ENCODE measurements around the gene DOCK1. TPM values are rescaled to one million over a fixed set of nuclear protein-coding genes. Genes with fewer than 3 reads are reported as not detected.

The DOCK1 gene
- total RNA-seq, 1 donor from 2014 or later, result 72.6 TPM

DNA sequence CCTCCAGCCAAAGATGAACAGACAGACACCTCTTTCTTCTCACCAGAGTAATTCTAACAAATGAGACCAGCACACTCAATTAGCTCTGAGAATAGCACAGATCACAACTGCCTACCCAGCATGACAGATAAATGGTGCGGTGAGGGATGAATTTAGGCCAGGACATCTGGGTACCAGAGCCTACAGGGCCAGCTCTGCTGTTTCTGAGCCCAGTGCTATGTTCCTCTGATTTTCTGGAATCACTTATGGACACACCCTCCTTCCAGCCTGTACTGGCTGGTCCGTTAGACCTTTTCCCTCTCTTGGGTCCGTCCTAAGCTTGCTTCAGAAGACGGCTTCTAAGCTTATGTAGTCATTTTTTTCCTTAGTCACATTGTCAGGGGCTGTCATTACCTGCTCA is 217.6 kb downstream of the DOCK1 start:
- DNase-seq (ENCODE audit: low spot score), result no peak
- Mint-ChIP-seq H3K27me3 (ENCODE audit: insufficient read depth, low read depth) (no peaks in the 10 kb centered on the region), H3K9me3 (no peaks in the 10 kb centered on the region), H3K4me3 (no peak overlapping the region), H3K4me1 (no peaks in the 10 kb centered on the region), H3K27ac (no peak overlapping the region), H3K36me3 (peaks cover 4% of the 10 kb centered on the region)
- H3K4me3 ChIP-seq, result no peak overlapping the region
- H3K27me3 ChIP-seq, result no peaks in the 10 kb centered on the region
- no peaks in the 10 kb centered on the region for H3K4me1 ChIP-seq
- H3K4me2 ChIP-seq, result no peak overlapping the region
- no peaks in the 10 kb centered on the region for H3F3A ChIP-seq (ENCODE audit: low read depth)
- H4K20me1 ChIP-seq (ENCODE audit: low read depth), result peaks cover 27% of the 10 kb centered on the region
- TF ChIP-seq CTCF (IDR thresholded peaks at IDR 0.05), result no peak
- no peak for TF ChIP-seq EZH2phosphoT487 (IDR thresholded peaks at IDR 0.05)
- no peak for TF ChIP-seq EZH2 (IDR thresholded peaks at IDR 0.05)
- H3K79me2 ChIP-seq (ENCODE audit: low read depth), result no peaks in the 10 kb centered on the region
- no peaks in the 10 kb centered on the region for H3K36me3 ChIP-seq
- H3K9me3 ChIP-seq (ENCODE audit: low read depth), result no peaks in the 10 kb centered on the region
- no peak overlapping the region for H3K27ac ChIP-seq
- no peak overlapping the region for H3K9ac ChIP-seq
- H2AFZ ChIP-seq (replicated peaks), result no peak overlapping the region

DNA sequence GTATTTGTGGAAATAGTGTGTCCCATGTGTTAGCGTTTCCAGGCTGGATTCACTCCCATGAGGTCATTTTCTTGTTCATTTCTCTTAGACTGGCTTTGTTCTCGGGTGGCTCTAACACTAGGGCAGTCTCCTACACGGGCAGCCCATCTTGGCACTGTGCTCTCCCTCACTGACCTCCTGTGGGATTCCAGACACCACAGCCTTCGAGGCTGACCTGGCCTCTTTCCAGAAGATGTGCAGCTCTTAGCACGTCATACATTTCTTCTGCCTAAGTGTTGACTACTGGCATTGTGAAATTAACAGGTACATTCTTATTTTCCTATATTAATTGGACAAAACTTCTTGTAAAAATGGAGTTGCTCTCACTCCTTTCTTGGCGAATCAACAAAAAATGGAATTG is 218.4 kb downstream of the DOCK1 start:
- H3K79me2 ChIP-seq (ENCODE audit: low read depth), result no peaks in the 10 kb centered on the region
- no peak overlapping the region for H3K4me2 ChIP-seq
- peaks cover 8% of the 10 kb centered on the region for H3K36me3 Mint-ChIP-seq
- no peaks in the 10 kb centered on the region for H3K9me3 ChIP-seq (ENCODE audit: low read depth)
- H4K20me1 ChIP-seq (ENCODE audit: low read depth), result peaks cover 20% of the 10 kb centered on the region
- no peaks in the 10 kb centered on the region for H3K27me3 ChIP-seq
- no peak for TF ChIP-seq EZH2 (IDR thresholded peaks at IDR 0.05)
- no peak for TF ChIP-seq EZH2phosphoT487 (IDR thresholded peaks at IDR 0.05)
- no peaks in the 10 kb centered on the region for H3F3A ChIP-seq (ENCODE audit: low read depth)
- no peak overlapping the region for H3K4me3 ChIP-seq
- H3K27ac Mint-ChIP-seq, result no peak overlapping the region
- H3K4me1 Mint-ChIP-seq, result no peaks in the 10 kb centered on the region
- H3K9me3 Mint-ChIP-seq, result no peaks in the 10 kb centered on the region
- no peaks in the 10 kb centered on the region for H3K27me3 Mint-ChIP-seq (ENCODE audit: insufficient read depth, low read depth)
- no peak overlapping the region for H3K9ac ChIP-seq
- no peak for DNase-seq (ENCODE audit: low spot score)
- no peaks in the 10 kb centered on the region for H3K4me1 ChIP-seq
- H3K36me3 ChIP-seq, result no peaks in the 10 kb centered on the region
- H2AFZ ChIP-seq (replicated peaks), result no peak overlapping the region
- no peak overlapping the region for H3K27ac ChIP-seq
- H3K4me3 Mint-ChIP-seq, result no peak overlapping the region

GRCh38 chr10:127125331-127125730 is 220.1 kb downstream of the DOCK1 start:
- Histone ChIP-seq H3K79me2 (ENCODE audit: low read depth) (no peaks in the 10 kb centered on the region), H3K27ac (no peak overlapping the region), H2AFZ (replicated peaks) (no peak overlapping the region), H3K27me3 (no peaks in the 10 kb centered on the region), H3K4me3 (no peak overlapping the region), H3K9ac (no peak overlapping the region), H4K20me1 (ENCODE audit: low read depth) (peaks cover 14% of the 10 kb centered on the region), H3F3A (ENCODE audit: low read depth) (no peaks in the 10 kb centered on the region), H3K4me2 (no peak overlapping the region), H3K9me3 (ENCODE audit: low read depth) (no peaks in the 10 kb centered on the region), H3K36me3 (no peaks in the 10 kb centered on the region), H3K4me1 (no peaks in the 10 kb centered on the region)
- H3K4me3 Mint-ChIP-seq, result no peak overlapping the region
- no peak for TF ChIP-seq EZH2phosphoT487 (IDR thresholded peaks at IDR 0.05)
- H3K27ac Mint-ChIP-seq, result no peak overlapping the region
- H3K27me3 Mint-ChIP-seq (ENCODE audit: insufficient read depth, low read depth), result no peaks in the 10 kb centered on the region
- no peaks in the 10 kb centered on the region for H3K4me1 Mint-ChIP-seq
- no peak for DNase-seq (ENCODE audit: low spot score)
- H3K36me3 Mint-ChIP-seq, result peaks cover 15% of the 10 kb centered on the region
- H3K9me3 Mint-ChIP-seq, result no peaks in the 10 kb centered on the region

GRCh38 chr10:127127822-127128221 is 222.6 kb downstream of the DOCK1 start:
- no peak overlapping the region for H3K27ac ChIP-seq
- DNase-seq (ENCODE audit: low spot score), result no peak
- H3K4me2 ChIP-seq, result no peak overlapping the region
- no peaks in the 10 kb centered on the region for H4K20me1 ChIP-seq (ENCODE audit: low read depth)
- no peaks in the 10 kb centered on the region for H3K36me3 ChIP-seq
- Mint-ChIP-seq H3K27me3 (ENCODE audit: insufficient read depth, low read depth) (peaks cover 2% of the 10 kb centered on the region), H3K4me3 (no peak overlapping the region), H3K9me3 (no peaks in the 10 kb centered on the region), H3K36me3 (peaks cover 16% of the 10 kb centered on the region), H3K4me1 (no peaks in the 10 kb centered on the region), H3K27ac (no peak overlapping the region)
- no peak overlapping the region for H2AFZ ChIP-seq (replicated peaks)
- H3K9me3 ChIP-seq (ENCODE audit: low read depth), result no peaks in the 10 kb centered on the region
- H3K9ac ChIP-seq, result no peak overlapping the region
- no peaks in the 10 kb centered on the region for H3F3A ChIP-seq (ENCODE audit: low read depth)
- H3K27me3 ChIP-seq, result no peaks in the 10 kb centered on the region
- no peaks in the 10 kb centered on the region for H3K79me2 ChIP-seq (ENCODE audit: low read depth)
- TF ChIP-seq EZH2phosphoT487 (IDR thresholded peaks at IDR 0.05) (no peak), CTCF (IDR thresholded peaks at IDR 0.05) (no peak), EZH2 (IDR thresholded peaks at IDR 0.05) (no peak)
- no peak overlapping the region for H3K4me3 ChIP-seq
- no peaks in the 10 kb centered on the region for H3K4me1 ChIP-seq
